Tongue (tissue), 2 donors: Measurements from ENCODE around the gene KLHDC9. TPM values are rescaled to one million over a fixed set of nuclear protein-coding genes. Genes with fewer than 3 reads are reported as not detected.

Experiments
- DNase-seq: peaks from one replicate; pipeline ENCODE4 v3.0.0-alpha.2; 2015
- total RNA-seq: library from RNA; depleted of rRNA; stranded (reverse); fragments of >200 nt; gene quantifications from one replicate; pipeline ENCODE4 v1.2.3, GENCODE V29; 2014

The KLHDC9 gene
- total RNA-seq, 1 donor from 2014 or later, result 3.3 TPM

- no peak for DNase-seq
These were observed 21.8 kb upstream of the KLHDC9 start for GRCh38 chr1:161076410-161076809.

- DNase-seq, result no peak
These were observed 20.7 kb upstream of the KLHDC9 start for GRCh38 chr1:161077426-161077825.

- DNase-seq, result no peak
These were observed 18.6 kb upstream of the KLHDC9 start for GRCh38 chr1:161079436-161080110.

GRCh38 chr1:161080441-161081405, 17.4 kb upstream of the KLHDC9 start:
- DNase-seq, result no peak

- no peak for DNase-seq
These were observed 16.6 kb upstream of the KLHDC9 start for GRCh38 chr1:161081519-161081918.

GRCh38 chr1:161082483-161082882, 15.7 kb upstream of the KLHDC9 start:
- no peak for DNase-seq

- DNase-seq, result no peak
These were observed 15.0 kb upstream of the KLHDC9 start for GRCh38 chr1:161082996-161083747.

GRCh38 chr1:161083748-161084596, 14.2 kb upstream of the KLHDC9 start:
- no peak for DNase-seq

GRCh38 chr1:161084597-161084988, 13.6 kb upstream of the KLHDC9 start:
- DNase-seq, result peak; percentile 37

GRCh38 chr1:161085165-161085564, 13.0 kb upstream of the KLHDC9 start:
- DNase-seq, result no peak

GRCh38 chr1:161086457-161086856, 11.7 kb upstream of the KLHDC9 start:
- DNase-seq, result no peak

GRCh38 chr1:161088587-161089110, 9.5 kb upstream of the KLHDC9 start:
- DNase-seq, result no peak

- peak; percentile 45 for DNase-seq
These were observed 8.8 kb upstream of the KLHDC9 start, which contains the start of gene NECTIN4 for GRCh38 chr1:161089251-161089924. TSS of gene NECTIN4 (minus strand) at chr1:161089558. CDS start at chr1:161089296, 262 bp downstream.

- DNase-seq, result no peak
These were observed 8.2 kb upstream of the KLHDC9 start for GRCh38 chr1:161089938-161090337.

GRCh38 chr1:161090617-161091016, 7.5 kb upstream of the KLHDC9 start:
- no peak for DNase-seq

GRCh38 chr1:161091093-161091492, 7.1 kb upstream of the KLHDC9 start:
- no peak for DNase-seq

- no peak for DNase-seq
These were observed 6.2 kb upstream of the KLHDC9 start for GRCh38 chr1:161091796-161092507.

GRCh38 chr1:161092621-161093028, 5.5 kb upstream of the KLHDC9 start:
- peak; percentile 36 for DNase-seq

- DNase-seq, result no peak
These were observed 3.7 kb upstream of the KLHDC9 start for GRCh38 chr1:161094481-161094880.

- DNase-seq, result no peak
These were observed 2.9 kb upstream of the KLHDC9 start for GRCh38 chr1:161095230-161095629.
